ENCODE data around the gene STK40. TPM values are rescaled to one million over a fixed set of nuclear protein-coding genes. Genes with fewer than 3 reads are reported as not detected.

The STK40 gene
- polyA plus RNA-seq, 3 donors, result 40.2 to 65.9 (median 55.8) TPM

- H3K79me2 ChIP-seq (ENCODE audit: insufficient read depth, low read length), result no peaks in the 10 kb centered on the region
- H3K27ac ChIP-seq (ENCODE audit: low read depth in 1 of 2, low read length in 2 of 2), result no peak overlapping the region
- Mint-ChIP-seq H3K4me3 (peak overlapping the region; percentile 82 to 98), H3K9me3 (peaks cover 0 to 3% (median 0%) of the 10 kb centered on the region in 7 donors), H3K36me3 (peaks cover 0 to 5% of the 10 kb centered on the region in 2 donors), H3K4me1 (peaks cover 32% of the 10 kb centered on the region), H3K27me3 (ENCODE audit: low read depth in 3 of 3) (peaks cover 19 to 46% (median 21%) of the 10 kb centered on the region in 3 donors), H3K27ac (peak overlapping the region in 3 of 7 donors; percentile 4 to 71 (median 26))
- peak overlapping the region; percentile 79 for H2AFZ ChIP-seq (ENCODE audit: insufficient read depth, low read depth, low read length, poor library complexity, severe bottlenecking)
- H3K9me3 ChIP-seq (replicated peaks in 1 of 2; ENCODE audit: control insufficient read depth in 1 of 2, insufficient read depth in 1 of 2, low read length in 2 of 2), result no peaks in the 10 kb centered on the region
- WGBS (ENCODE audit: insufficient coverage), result 19% methylated on average over 59 of the region's 59 CpGs
- no peak for TF ChIP-seq CTCF (IDR thresholded peaks at IDR 0.05)
- H3K36me3 ChIP-seq (replicated peaks in 1 of 2; ENCODE audit: control insufficient read depth in 1 of 2, insufficient read depth in 2 of 2, low read length in 2 of 2), result no peaks in the 10 kb centered on the region
- no peak for DNase-seq
- intact Hi-C loops (cut with micrococcal nuclease), result no loop called here
- peak overlapping the region; percentile 54 for H3K9ac ChIP-seq (ENCODE audit: insufficient read depth, low read length, poor library complexity, severe bottlenecking)
- H3K4me2 ChIP-seq (replicated peaks; ENCODE audit: extremely low read depth, low read length, poor library complexity, severe bottlenecking), result peak overlapping the region; percentile 92
- peaks cover 14% of the 10 kb centered on the region for H4K20me1 ChIP-seq (ENCODE audit: insufficient read depth, low read length)
- H3K4me1 ChIP-seq (ENCODE audit: control insufficient read depth in 1 of 2, insufficient read depth in 2 of 2, low read length in 2 of 2), result peaks cover 34 to 42% of the 10 kb centered on the region in 2 donors
- H3K4me3 ChIP-seq (replicated peaks in 1 of 3; ENCODE audit: low read depth in 2 of 3, low read length in 3 of 3), result peak overlapping the region; percentile 10 to 82 (median 31)
- H3K27me3 ChIP-seq (ENCODE audit: control insufficient read depth in 2 of 2, insufficient read depth in 2 of 2, low read length in 2 of 2), result peaks cover 0 to 17% of the 10 kb centered on the region in 2 donors
Observed at GRCh38 chr1:36321119-36321951, 64.4 kb downstream of the STK40 start.

- H2AFZ ChIP-seq (ENCODE audit: insufficient read depth, low read depth, low read length, poor library complexity, severe bottlenecking), result peak overlapping the region; percentile 79
- H3K9me3 Mint-ChIP-seq, result peaks cover 0 to 3% (median 0%) of the 10 kb centered on the region in 7 donors
- H3K4me1 ChIP-seq (ENCODE audit: control insufficient read depth in 1 of 2, insufficient read depth in 2 of 2, low read length in 2 of 2), result peaks cover 34 to 42% of the 10 kb centered on the region in 2 donors
- peaks cover 0 to 5% of the 10 kb centered on the region in 2 donors for H3K36me3 Mint-ChIP-seq
- H3K4me1 Mint-ChIP-seq, result peaks cover 32% of the 10 kb centered on the region
- peaks cover 14% of the 10 kb centered on the region for H4K20me1 ChIP-seq (ENCODE audit: insufficient read depth, low read length)
- H3K4me3 Mint-ChIP-seq, result peak overlapping the region; percentile 82 to 98
- intact Hi-C loops (cut with micrococcal nuclease), result no loop called here
- under 1% methylated on average over 17 of the region's 23 CpGs for WGBS (ENCODE audit: insufficient coverage)
- peak overlapping the region; percentile 92 for H3K4me2 ChIP-seq (replicated peaks; ENCODE audit: extremely low read depth, low read length, poor library complexity, severe bottlenecking)
- H3K79me2 ChIP-seq (ENCODE audit: insufficient read depth, low read length), result no peaks in the 10 kb centered on the region
- no peak overlapping the region for H3K27ac ChIP-seq (ENCODE audit: low read depth in 1 of 2, low read length in 2 of 2)
- H3K9me3 ChIP-seq (replicated peaks in 1 of 2; ENCODE audit: control insufficient read depth in 1 of 2, insufficient read depth in 1 of 2, low read length in 2 of 2), result no peaks in the 10 kb centered on the region
- H3K27me3 Mint-ChIP-seq (ENCODE audit: low read depth in 3 of 3), result peaks cover 19 to 46% (median 21%) of the 10 kb centered on the region in 3 donors
- H3K36me3 ChIP-seq (replicated peaks in 1 of 2; ENCODE audit: control insufficient read depth in 1 of 2, insufficient read depth in 2 of 2, low read length in 2 of 2), result no peaks in the 10 kb centered on the region
- peak overlapping the region in 4 of 7 donors; percentile 4 to 79 (median 57) for H3K27ac Mint-ChIP-seq
- DNase-seq, result no peak
- peak overlapping the region; percentile 10 to 82 (median 31) for H3K4me3 ChIP-seq (replicated peaks in 1 of 3; ENCODE audit: low read depth in 2 of 3, low read length in 3 of 3)
- peaks cover 0 to 17% of the 10 kb centered on the region in 2 donors for H3K27me3 ChIP-seq (ENCODE audit: control insufficient read depth in 2 of 2, insufficient read depth in 2 of 2, low read length in 2 of 2)
- no peak for TF ChIP-seq CTCF (IDR thresholded peaks at IDR 0.05)
- peak overlapping the region; percentile 54 for H3K9ac ChIP-seq (ENCODE audit: insufficient read depth, low read length, poor library complexity, severe bottlenecking)
Observed at GRCh38 chr1:36320767-36321118, 65.0 kb downstream of the STK40 start.

All from CD14-positive monocyte (primary cell).